Small intestine (tissue), 7 donors: Measurements from ENCODE around the gene PDHX. TPM values are rescaled to one million over a fixed set of nuclear protein-coding genes. Genes with fewer than 3 reads are reported as not detected.

Source experiments
- DNase-seq, 2 donors: peaks; one replicate each; pipeline versions ENCODE4 v3.0.0 to v3.0.0-alpha.2; 2013
- FAIRE-seq: peaks from 2 replicates; lab custom pipeline; 2012; peaks lifted over from hg19 to GRCh38; lab: Jason Lieb, UNC
- H3K27ac ChIP-seq, 3 donors: one replicate each; pipeline ENCODE4 v1.5.1; 2013; ENCODE audit warnings: low read length in 2 of 3, mild to moderate bottlenecking in 2 of 3, control low read depth in 1 of 3, inconsistent platforms in 1 of 3, low read depth in 1 of 3, moderate library complexity in 1 of 3
- H3K27me3 ChIP-seq, 3 donors: one replicate each; pipeline ENCODE4 v1.6.1; 2013; ENCODE audit warnings: low read length in 3 of 3, inconsistent platforms in 1 of 3; ENCODE audit not compliant: control insufficient read depth in 3 of 3, insufficient read depth in 3 of 3
- H3K36me3 ChIP-seq, 3 donors: one replicate each; pipeline ENCODE4 v1.6.1; 2013; ENCODE audit warnings: low read length in 3 of 3, inconsistent platforms in 1 of 3, low read depth in 1 of 3, mild to moderate bottlenecking in 1 of 3, moderate library complexity in 1 of 3; ENCODE audit not compliant: control insufficient read depth in 3 of 3, insufficient read depth in 2 of 3
- H3K4me1 ChIP-seq, 3 donors: one replicate each; pipeline ENCODE4 v1.6.1; 2013; ENCODE audit warnings: low read length in 2 of 3, inconsistent platforms in 1 of 3, low read depth in 1 of 3, mild to moderate bottlenecking in 1 of 3, moderate library complexity in 1 of 3; ENCODE audit not compliant: control insufficient read depth in 3 of 3, insufficient read depth in 2 of 3
- H3K4me3 ChIP-seq, 3 donors: one replicate each; pipeline ENCODE4 v1.5.1; 2013; ENCODE audit warnings: low read length in 3 of 3, control low read depth in 1 of 3, inconsistent platforms in 1 of 3, low read depth in 1 of 3, mild to moderate bottlenecking in 1 of 3, moderate library complexity in 1 of 3
- H3K9me3 ChIP-seq, 2 donors: one replicate each; pipeline ENCODE4 v1.6.1; 2013; ENCODE audit warnings: low read depth in 1 of 2, low read length in 1 of 2; ENCODE audit not compliant: control insufficient read depth in 2 of 2, insufficient read depth in 1 of 2
- WGBS, 3 donors: extraction: QIAGEN DNeasy Blood & Tissue Kit; methylation state at CpG; one replicate each; pipeline ENCODE4 v1.1.7; 2013; 5-methylcytosine and 5-hydroxymethylcytosine counted together
- polyA plus RNA-seq, 4 donors: library from polyadenylated mRNA; stranded (reverse) in 3 of 4; unstranded in 1 of 4; fragments of 200-250 nt in 3 of 4; fragments of 120-200 nt in 1 of 4; gene quantifications; one replicate each; pipeline versions ENCODE4 v1.2.1 to v1.2.3, GENCODE V29; 2013
- donor health status: healthy with polysubstance abuse.
- donor health status: control.
- donor health status: control.
- donor health status: Bipolar disorder and iron deficiency.
- donor health status: healthy.

PDHX gene
- polyA plus RNA-seq, 4 donors = 15.7 to 29.0 (median 26.1) TPM

DNA sequence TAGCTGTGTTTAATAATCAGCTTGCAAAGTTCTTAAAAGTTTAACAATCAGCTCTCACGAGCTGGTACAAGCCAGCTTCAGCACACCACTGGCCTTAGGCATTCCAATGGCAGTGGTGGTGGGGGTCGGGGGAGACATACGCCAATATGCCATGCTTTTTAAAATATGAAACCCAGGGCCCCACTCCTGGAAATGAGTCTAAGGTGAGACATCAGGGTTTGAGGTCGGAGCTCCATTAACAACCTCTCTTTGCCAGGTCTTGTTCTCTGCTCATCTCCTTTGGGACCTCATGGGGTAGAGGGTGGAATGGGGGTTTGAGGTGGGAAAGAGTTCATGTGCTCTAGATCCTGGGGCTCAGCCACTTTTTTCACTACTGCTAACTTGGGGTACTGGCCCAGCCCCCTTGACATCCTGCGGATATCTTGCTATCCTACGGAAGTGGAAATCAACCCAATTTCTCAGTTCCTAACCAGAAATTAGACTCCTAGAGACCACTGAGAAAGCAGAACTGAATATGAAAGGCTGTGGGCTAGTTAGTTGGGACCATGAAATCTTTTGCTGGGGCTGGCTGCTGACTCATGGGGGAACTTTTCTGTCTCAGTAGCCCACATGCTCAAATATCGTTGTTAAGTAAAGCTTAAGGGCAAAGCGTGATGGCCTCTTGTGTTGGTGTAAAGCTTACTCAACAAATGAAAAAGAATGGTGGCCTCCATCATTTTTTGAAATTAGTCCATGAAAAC lies 90.1 kb downstream of the PDHX start:
- FAIRE-seq (no peak), DNase-seq (peak in 1 of 2 donors; percentile 16)
- Histone ChIP-seq H3K4me3 (no peak overlapping the region), H3K9me3 (peaks cover 0 to 11% of the 10 kb centered on the region in 2 donors), H3K36me3 (no peaks in the 10 kb centered on the region), H3K27me3 (no peaks in the 10 kb centered on the region), H3K4me1 (peaks cover 11 to 16% (median 14%) of the 10 kb centered on the region in 3 donors), H3K27ac (peak overlapping the region in 2 of 3 donors; percentile 40 to 55)
- WGBS, 3 donors = 51 to 71% (median 67%) methylated on average over 8 of the region's 8 CpGs

DNA sequence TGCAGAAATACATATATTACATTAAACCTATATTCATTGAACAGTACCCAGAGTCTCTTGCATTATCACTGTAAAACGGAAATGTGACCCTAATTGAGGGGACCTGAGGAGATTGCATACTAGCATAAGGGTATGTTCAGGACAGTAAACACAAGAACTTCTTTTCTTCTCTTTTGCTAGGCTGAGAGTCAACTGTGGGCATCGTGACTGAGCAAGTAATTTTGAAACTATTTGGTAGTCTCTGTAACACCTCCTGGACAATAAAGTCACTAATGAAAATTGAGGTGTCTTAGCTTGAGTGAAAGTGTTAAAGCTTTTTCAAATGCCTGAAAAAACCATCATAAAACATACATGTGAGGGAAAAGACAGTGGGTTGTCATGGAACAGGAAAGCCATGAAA lies 90.9 kb downstream of the PDHX start:
- Histone ChIP-seq H3K9me3 (peaks cover 0 to 11% of the 10 kb centered on the region in 2 donors), H3K4me1 (peaks cover 11 to 16% (median 14%) of the 10 kb centered on the region in 3 donors), H3K4me3 (no peak overlapping the region), H3K27me3 (no peaks in the 10 kb centered on the region), H3K27ac (no peak overlapping the region), H3K36me3 (no peaks in the 10 kb centered on the region)
- WGBS, 3 donors = 54 to 68% (median 63%) methylated on average over 2 of the region's 2 CpGs
- FAIRE-seq (no peak), DNase-seq (no peak)

DNA sequence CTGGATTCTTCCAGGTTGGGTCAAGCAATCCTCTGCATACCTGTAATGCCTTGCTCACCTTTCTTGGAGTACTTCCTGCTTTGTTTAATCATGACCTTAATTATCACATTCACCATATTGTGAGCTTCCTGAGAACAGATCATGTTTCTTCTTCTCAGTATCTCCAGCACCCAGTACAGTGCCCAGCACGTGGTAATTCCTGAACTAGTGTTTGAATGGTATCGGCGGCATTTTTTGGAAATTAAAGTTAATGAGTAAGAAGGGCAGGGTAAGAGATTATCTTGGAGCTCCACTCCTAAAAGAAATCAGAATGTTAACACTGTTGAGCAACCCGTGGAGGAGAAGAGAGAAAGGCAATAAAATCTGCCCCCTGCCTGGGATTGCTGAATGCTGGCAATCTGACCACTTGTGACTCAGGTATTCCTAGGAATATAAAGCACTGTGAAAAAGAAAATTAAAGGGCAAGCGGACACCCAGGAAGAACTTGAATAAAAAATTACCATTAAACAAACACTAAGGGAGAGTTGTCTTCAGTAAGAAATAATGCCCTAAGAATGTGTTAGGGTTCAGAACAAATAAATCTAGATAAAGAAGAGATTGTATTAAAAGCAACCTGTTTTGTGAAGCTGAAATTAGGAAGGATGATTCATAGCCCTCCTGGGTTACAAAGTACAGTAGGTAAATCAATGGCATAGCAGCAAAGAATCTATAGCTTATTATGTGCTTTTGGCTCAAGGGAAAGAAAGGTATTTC lies 92.9 kb downstream of the PDHX start:
- FAIRE-seq = no peak
- 10 to 64% (median 38%) methylated on average over 5 of the region's 5 CpGs for WGBS, 3 donors
- Histone ChIP-seq H3K27me3 (no peaks in the 10 kb centered on the region), H3K4me3 (no peak overlapping the region), H3K9me3 (peaks cover 0 to 11% of the 10 kb centered on the region in 2 donors), H3K4me1 (peaks cover 11 to 19% (median 16%) of the 10 kb centered on the region in 3 donors), H3K27ac (peak overlapping the region in 2 of 3 donors; percentile 15 to 42), H3K36me3 (no peaks in the 10 kb centered on the region)
- peak; percentile 50 to 87 for DNase-seq

DNA sequence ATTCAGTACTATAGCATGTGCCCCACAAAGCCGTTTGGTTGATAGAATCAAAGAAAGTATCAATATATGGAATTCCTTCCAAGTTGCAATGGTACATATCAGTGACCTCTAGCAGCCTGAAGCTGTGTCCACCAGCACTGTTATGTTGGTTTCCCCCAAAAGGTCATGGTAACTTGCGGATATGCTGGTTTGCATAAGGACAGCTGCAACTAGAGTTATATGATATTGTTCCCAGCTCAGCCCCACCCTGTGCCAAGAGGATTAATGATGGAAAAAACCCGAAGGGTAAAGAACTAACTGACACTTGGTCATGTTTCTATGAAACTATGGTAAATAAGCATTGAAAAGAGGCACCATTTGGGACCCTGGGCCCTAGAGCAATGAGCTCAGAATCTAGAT lies 93.5 kb downstream of the PDHX start:
- H3K4me1 ChIP-seq = peaks cover 10 to 19% (median 15%) of the 10 kb centered on the region in 3 donors
- no peak overlapping the region for H3K4me3 ChIP-seq
- peak in 1 of 2 donors; percentile 54 for DNase-seq
- FAIRE-seq = no peak
- peaks cover 0 to 11% of the 10 kb centered on the region in 2 donors for H3K9me3 ChIP-seq
- no peaks in the 10 kb centered on the region for H3K27me3 ChIP-seq
- H3K27ac ChIP-seq = peak overlapping the region in 1 of 3 donors; percentile 15
- 8 to 43% (median 23%) methylated on average over 3 of the region's 3 CpGs for WGBS, 3 donors
- H3K36me3 ChIP-seq = no peaks in the 10 kb centered on the region

DNA sequence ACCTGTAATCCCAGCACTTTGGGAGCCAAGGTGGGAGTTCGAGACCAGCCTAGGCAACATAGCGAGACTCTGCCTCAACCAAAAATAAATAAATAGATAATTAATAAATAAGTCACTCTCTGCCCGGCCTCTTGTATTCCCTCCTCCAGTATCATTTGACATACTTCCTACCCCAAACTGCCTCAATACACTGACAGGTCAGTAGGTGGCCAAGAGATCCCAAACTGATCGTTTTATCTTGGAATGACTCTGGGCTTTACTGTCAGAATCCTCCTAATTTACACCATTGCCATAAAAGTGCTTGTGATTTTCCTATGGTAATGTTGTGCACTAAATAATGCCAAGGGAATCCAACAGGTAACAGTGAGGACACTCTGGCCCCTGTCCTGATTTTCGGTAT lies 94.2 kb downstream of the PDHX start:
- Histone ChIP-seq H3K27me3 (no peaks in the 10 kb centered on the region), H3K4me1 (peaks cover 8 to 19% (median 12%) of the 10 kb centered on the region in 3 donors), H3K9me3 (peaks cover 0 to 11% of the 10 kb centered on the region in 2 donors), H3K27ac (peak overlapping the region in 1 of 3 donors; percentile 57), H3K4me3 (no peak overlapping the region), H3K36me3 (no peaks in the 10 kb centered on the region)
- FAIRE-seq = no peak
- no peak for DNase-seq
- 72 to 86% (median 78%) methylated on average over 5 of the region's 5 CpGs for WGBS, 3 donors

DNA sequence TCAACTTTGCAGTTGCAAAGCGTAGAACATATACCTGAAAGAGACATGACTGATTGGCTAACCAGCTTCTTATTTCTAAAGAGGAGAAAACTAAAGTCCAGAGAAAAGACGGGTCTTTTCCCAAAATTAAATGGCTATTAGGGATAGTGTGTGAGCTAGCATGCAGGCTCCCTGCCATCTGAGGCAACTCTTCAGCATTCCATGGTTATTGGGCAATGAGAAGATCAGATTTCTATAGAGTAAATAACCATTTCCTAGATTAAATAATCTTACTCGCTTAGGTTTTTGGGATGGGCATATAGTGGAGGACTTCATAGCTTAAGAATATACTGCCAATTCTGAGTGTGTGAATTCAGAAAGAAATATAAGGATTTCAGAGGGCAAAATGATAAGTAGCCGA lies 95.0 kb downstream of the PDHX start:
- Histone ChIP-seq H3K27ac (no peak overlapping the region), H3K4me1 (peaks cover 6 to 19% (median 12%) of the 10 kb centered on the region in 3 donors)
- no peak for FAIRE-seq

DNA sequence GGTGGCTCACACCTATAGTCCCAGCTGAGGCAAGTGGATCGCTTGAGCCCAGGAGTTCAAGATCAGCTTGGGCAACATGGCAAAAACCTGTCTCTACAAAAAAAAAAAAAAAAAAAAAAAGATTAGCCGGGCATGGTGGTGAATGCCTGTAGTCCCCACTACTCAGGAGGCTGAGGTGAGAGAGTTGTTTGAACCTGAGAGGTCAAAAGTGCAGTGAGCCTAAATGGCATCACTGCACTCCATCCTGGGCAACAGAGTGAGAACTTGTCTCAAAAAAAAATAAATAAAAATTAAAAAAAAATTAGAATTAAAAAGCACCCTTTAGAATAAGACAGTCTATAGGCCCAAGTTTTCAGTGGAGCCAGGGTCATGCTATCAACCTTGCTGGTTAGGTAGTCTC lies 95.5 kb downstream of the PDHX start:
- WGBS, 3 donors = 84 to 96% (median 90%) methylated on average over 2 of the region's 2 CpGs
- Histone ChIP-seq H3K4me3 (no peak overlapping the region), H3K9me3 (peaks cover 0 to 11% of the 10 kb centered on the region in 2 donors), H3K36me3 (no peaks in the 10 kb centered on the region), H3K27ac (no peak overlapping the region), H3K27me3 (no peaks in the 10 kb centered on the region), H3K4me1 (peaks cover 2 to 14% (median 12%) of the 10 kb centered on the region in 3 donors)
- DNase-seq (no peak), FAIRE-seq (no peak)

More for the DNA sequence above, 95.0 kb downstream of the PDHX start:
- DNase-seq = no peak
- Histone ChIP-seq H3K9me3 (peaks cover 0 to 11% of the 10 kb centered on the region in 2 donors), H3K27me3 (no peaks in the 10 kb centered on the region), H3K36me3 (no peaks in the 10 kb centered on the region), H3K4me3 (no peak overlapping the region)
- 88 to 89% (median 88%) methylated on average over 4 of the region's 4 CpGs for WGBS, 3 donors

DNA sequence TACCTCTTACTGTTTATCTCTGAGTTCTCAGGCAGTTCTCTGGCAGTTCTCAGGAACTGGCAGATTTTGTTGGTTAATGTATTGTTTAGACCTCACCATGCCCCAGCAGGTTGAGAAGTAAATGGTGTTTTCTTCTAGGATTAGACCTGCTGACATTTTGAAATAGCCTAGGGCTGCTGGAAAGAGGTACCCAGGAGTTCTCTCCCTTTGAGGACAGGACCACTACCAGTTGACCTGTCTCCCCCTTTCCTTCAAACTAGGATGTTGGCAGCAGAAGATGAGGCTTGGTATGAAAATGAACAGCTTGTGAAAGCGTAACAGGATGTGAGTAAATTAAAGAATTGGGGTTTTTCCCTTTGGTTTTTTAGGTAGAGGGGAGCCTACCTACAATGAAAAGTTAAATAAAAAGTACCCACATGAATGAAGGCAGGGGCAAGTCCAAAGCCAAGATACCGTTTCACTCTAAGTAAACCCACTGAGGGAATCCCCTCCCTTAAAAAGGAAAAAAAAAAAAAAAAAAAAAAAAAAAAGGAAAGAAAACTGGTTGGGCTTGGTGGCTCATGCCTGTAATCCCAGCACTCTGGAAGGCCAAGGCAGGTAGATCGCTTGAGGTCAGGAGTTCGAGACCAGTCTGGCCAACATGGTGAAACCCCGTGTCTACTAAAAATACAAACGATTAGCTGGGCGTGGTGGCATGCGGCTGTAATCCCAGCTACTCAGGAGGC lies 96.2 kb downstream of the PDHX start:
- no peak for DNase-seq
- Histone ChIP-seq H3K27ac (no peak overlapping the region), H3K4me1 (peaks cover 2 to 12% (median 10%) of the 10 kb centered on the region in 3 donors), H3K9me3 (peaks cover 0 to 11% of the 10 kb centered on the region in 2 donors), H3K4me3 (no peak overlapping the region), H3K36me3 (no peaks in the 10 kb centered on the region), H3K27me3 (no peaks in the 10 kb centered on the region)
- FAIRE-seq = no peak
- WGBS, 3 donors = 77 to 83% (median 78%) methylated on average over 8 of the region's 8 CpGs
